B cell (primary cell): ENCODE measurements around the gene HSF4.

ENCODE experiments used
- CTCF ChIP-seq: fragments of 200-600 bp; IDR thresholded peaks from one replicate; pipeline ENCODE4 v1.8.0; 2022; ENCODE audit warnings: antibody characterized with exemption, mild to moderate bottlenecking
- EZH2 ChIP-seq: IDR thresholded peaks from 2 replicates; pipeline ENCODE4 v1.6.1; 2012; ENCODE audit warnings: borderline replicate concordance, low read depth, mild to moderate bottlenecking, moderate library complexity, low read length; ENCODE audit not compliant: insufficient read depth, poor library complexity, severe bottlenecking

DNA sequence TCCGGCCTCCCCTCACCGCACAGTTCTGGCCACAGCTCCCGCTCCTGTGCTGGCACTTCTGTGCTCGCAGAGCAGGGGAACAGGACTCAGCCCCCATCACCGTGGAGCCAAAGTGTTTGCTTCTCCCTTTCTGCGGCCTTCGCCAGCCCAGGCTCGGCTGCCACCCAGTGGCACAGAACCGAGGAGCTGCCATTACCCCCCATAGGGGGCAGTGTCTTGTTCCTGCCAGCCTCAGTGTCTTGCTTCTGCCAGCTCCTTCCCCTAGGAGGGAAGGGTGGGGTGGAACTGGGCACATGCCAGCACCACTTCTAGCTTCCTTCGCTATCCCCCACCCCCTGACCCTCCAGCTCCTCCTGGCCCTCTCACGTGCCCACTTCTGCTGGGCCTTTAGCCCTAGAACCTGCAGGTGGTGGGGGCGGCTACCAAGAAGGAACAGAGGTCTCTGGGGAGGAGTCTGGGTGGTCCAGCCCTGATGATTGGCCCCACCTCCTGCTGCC is 33.7 kb downstream of the HSF4 start:
- TF ChIP-seq CTCF (peak; percentile 28), EZH2 (no peak)
